Neuron (in vitro differentiated cells): ENCODE data around the gene SLX4IP.

ENCODE experiments used
- H2AFZ ChIP-seq: one replicate; pipeline ENCODE4 v1.6.1; 2013; ENCODE audit warnings: low read depth, mild to moderate bottlenecking, inconsistent platforms, low read length, moderate library complexity
- H3K27me3 ChIP-seq: one replicate; pipeline ENCODE4 v1.6.1; 2013; ENCODE audit warnings: low read length; ENCODE audit not compliant: insufficient read depth
- H3K36me3 ChIP-seq: one replicate; pipeline ENCODE4 v1.6.1; 2013; ENCODE audit warnings: low read length; ENCODE audit not compliant: insufficient read depth
- H3K4me1 ChIP-seq: one replicate; pipeline ENCODE4 v1.6.1; 2013; ENCODE audit warnings: low read length; ENCODE audit not compliant: insufficient read depth
- H3K4me3 ChIP-seq: 2 replicates; pipeline ENCODE4 v1.5.1; 2013; ENCODE audit warnings: mild to moderate bottlenecking, low read length, moderate library complexity
- H3K9me3 ChIP-seq: one replicate; pipeline ENCODE4 v1.6.1; 2013; ENCODE audit warnings: low read length

Gene SLX4IP

DNA sequence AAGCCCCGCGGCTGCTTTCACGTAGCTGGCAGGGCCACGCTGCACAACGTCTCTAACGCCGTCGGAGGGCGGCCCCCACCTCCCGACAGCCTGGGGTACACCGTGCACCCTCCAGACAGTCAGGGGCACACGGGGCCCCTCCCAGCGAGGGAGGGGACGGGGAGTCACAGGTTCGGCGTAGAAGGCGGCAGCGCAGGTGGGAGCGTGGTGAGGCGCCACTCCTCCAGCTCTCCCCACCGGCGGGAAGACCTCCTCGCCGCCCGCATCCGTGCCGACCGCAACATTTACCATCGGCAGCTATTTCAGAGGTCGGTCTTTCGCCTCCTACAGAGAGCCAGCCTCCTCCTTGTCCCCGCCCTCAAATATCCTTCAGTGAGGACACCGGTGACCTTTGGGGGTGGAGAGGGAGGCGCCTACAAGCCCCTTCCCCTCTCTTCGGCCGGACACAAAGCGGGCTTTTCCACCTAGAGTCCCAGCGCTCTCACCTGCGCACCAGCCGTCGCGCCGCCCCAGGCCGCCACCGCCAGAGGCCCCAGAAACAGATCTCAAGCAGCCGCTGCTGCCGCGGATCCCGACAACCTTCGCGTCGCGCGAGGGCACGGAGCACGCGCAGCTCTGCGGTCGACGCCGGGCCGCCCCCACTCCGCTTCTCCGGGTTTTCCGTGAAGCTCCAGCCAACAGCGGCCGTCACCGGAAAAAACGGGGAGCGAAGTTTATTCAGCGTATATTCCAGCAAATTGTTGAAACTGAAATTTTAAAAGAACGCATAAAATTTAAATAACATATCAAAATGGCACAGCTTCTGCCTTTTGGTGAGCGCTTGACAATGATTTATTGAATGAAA lies 1.3 kb upstream of the SLX4IP start, which contains the start of gene MKKS:
Gene MKKS, minus strand, starts transcription at position 600 of the 844 bp plus-strand sequence. CDS start 20,708 bp downstream, outside the sequence.
- no peaks in the 10 kb centered on the region for H3K27me3 ChIP-seq
- peak within 1 kb of the TSS; percentile 91 for H3K4me3 ChIP-seq
- H3K9me3 ChIP-seq, result no peaks in the 10 kb centered on the region
- no peaks in the 10 kb centered on the region for H3K36me3 ChIP-seq
- peaks cover 18% of the 10 kb centered on the region for H3K4me1 ChIP-seq
- peak within 1 kb of the TSS; percentile 90 for H2AFZ ChIP-seq

- Histone ChIP-seq H3K27me3 (no peaks in the 10 kb centered on the region), H3K4me1 (peaks cover 18% of the 10 kb centered on the region), H3K4me3 (peak overlapping the region; percentile 91), H3K36me3 (no peaks in the 10 kb centered on the region), H3K9me3 (no peaks in the 10 kb centered on the region), H2AFZ (peak overlapping the region; percentile 90)
Measured at GRCh38 chr20:10434467-10434831, 656 bp upstream of the SLX4IP start.

GRCh38 chr20:10436053-10436699 lies 1.1 kb downstream of the SLX4IP start:
- Histone ChIP-seq H2AFZ (no peak overlapping the region), H3K27me3 (no peaks in the 10 kb centered on the region), H3K36me3 (no peaks in the 10 kb centered on the region), H3K4me3 (peak overlapping the region; percentile 91), H3K9me3 (no peaks in the 10 kb centered on the region), H3K4me1 (peaks cover 13% of the 10 kb centered on the region)

DNA sequence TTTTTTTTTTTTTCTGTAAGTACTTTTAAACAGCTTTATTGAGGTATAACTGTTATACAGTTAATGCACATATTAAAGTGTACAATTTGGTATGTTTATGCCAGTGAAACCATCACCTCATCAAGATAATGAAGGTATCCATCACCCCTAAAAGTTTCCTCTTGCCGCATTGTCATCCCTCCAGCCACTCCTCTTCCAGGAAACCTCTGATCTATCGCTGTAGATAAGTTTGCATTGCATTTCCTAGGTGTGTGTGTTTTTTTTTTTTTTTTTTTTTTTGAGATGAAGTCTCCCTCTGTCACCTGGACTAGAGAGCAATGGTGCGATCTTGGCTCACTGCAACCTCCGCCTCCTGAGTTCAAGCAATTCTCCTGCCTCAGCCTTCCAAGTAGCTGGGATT lies 3.1 kb downstream of the SLX4IP start:
- Histone ChIP-seq H3K27me3 (no peaks in the 10 kb centered on the region), H3K4me1 (peaks cover 9% of the 10 kb centered on the region), H3K36me3 (no peaks in the 10 kb centered on the region), H3K4me3 (no peak overlapping the region), H3K9me3 (no peaks in the 10 kb centered on the region), H2AFZ (no peak overlapping the region)

GRCh38 chr20:10443936-10444335 lies 8.8 kb downstream of the SLX4IP start:
- Histone ChIP-seq H3K4me3 (no peak overlapping the region), H3K4me1 (peaks cover 2% of the 10 kb centered on the region), H3K9me3 (no peaks in the 10 kb centered on the region), H3K27me3 (no peaks in the 10 kb centered on the region), H3K36me3 (no peaks in the 10 kb centered on the region), H2AFZ (no peak overlapping the region)

GRCh38 chr20:10445758-10446157 lies 10.7 kb downstream of the SLX4IP start:
- H3K9me3 ChIP-seq, result no peaks in the 10 kb centered on the region
- H2AFZ ChIP-seq, result no peak overlapping the region
- H3K27me3 ChIP-seq, result no peaks in the 10 kb centered on the region
- no peak overlapping the region for H3K4me3 ChIP-seq
- H3K4me1 ChIP-seq, result peaks cover 2% of the 10 kb centered on the region
- H3K36me3 ChIP-seq, result no peaks in the 10 kb centered on the region

GRCh38 chr20:10447028-10447427 lies 11.9 kb downstream of the SLX4IP start:
- Histone ChIP-seq H3K9me3 (no peaks in the 10 kb centered on the region), H3K27me3 (no peaks in the 10 kb centered on the region), H3K4me3 (no peak overlapping the region), H3K4me1 (no peaks in the 10 kb centered on the region), H3K36me3 (no peaks in the 10 kb centered on the region), H2AFZ (no peak overlapping the region)

- Histone ChIP-seq H3K36me3 (no peaks in the 10 kb centered on the region), H3K9me3 (no peaks in the 10 kb centered on the region), H3K27me3 (no peaks in the 10 kb centered on the region), H2AFZ (no peak overlapping the region), H3K4me1 (no peaks in the 10 kb centered on the region), H3K4me3 (no peak overlapping the region)
Measured at GRCh38 chr20:10448270-10449156, 13.4 kb downstream of the SLX4IP start.

GRCh38 chr20:10449270-10449669 lies 14.2 kb downstream of the SLX4IP start:
- Histone ChIP-seq H3K4me3 (no peak overlapping the region), H3K36me3 (no peaks in the 10 kb centered on the region), H3K27me3 (no peaks in the 10 kb centered on the region), H3K4me1 (no peaks in the 10 kb centered on the region), H3K9me3 (no peaks in the 10 kb centered on the region), H2AFZ (no peak overlapping the region)

DNA sequence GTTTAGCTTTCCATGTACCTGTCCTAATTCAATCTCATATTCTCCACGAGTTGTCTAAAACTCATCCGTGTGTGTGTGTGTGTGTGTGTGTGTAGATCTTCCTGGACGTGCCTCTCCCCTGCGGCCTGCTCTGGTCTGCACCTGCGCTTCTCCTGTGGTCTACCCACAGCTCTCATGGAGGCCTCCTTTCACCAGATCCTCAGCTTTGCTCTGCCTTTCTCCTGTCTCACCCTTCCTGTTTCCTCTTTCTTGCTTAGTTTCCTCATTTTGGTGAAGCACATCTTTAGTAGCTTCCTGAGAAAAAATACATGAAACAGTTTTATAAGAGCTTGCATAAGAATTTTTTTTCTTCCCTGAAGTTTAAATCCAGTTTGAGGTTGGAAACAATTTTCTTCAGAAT lies 18.1 kb downstream of the SLX4IP start:
- Histone ChIP-seq H3K4me3 (no peak overlapping the region), H3K9me3 (peaks cover 1% of the 10 kb centered on the region)

GRCh38 chr20:10454151-10454750 lies 19.1 kb downstream of the SLX4IP start:
- H3K4me3 ChIP-seq, result no peak overlapping the region

More for the DNA sequence above, 18.1 kb downstream of the SLX4IP start:
- H3K4me1 ChIP-seq, result no peaks in the 10 kb centered on the region
- H2AFZ ChIP-seq, result no peak overlapping the region
- H3K27me3 ChIP-seq, result no peaks in the 10 kb centered on the region
- no peaks in the 10 kb centered on the region for H3K36me3 ChIP-seq

GRCh38 chr20:10461495-10461894 lies 26.4 kb downstream of the SLX4IP start:
- no peaks in the 10 kb centered on the region for H3K36me3 ChIP-seq
- peaks cover 12% of the 10 kb centered on the region for H3K9me3 ChIP-seq
- no peak overlapping the region for H3K4me3 ChIP-seq
- no peaks in the 10 kb centered on the region for H3K27me3 ChIP-seq
- peaks cover 7% of the 10 kb centered on the region for H3K4me1 ChIP-seq
- H2AFZ ChIP-seq, result no peak overlapping the region

More at GRCh38 chr20:10454151-10454750, 19.1 kb downstream of the SLX4IP start:
- Histone ChIP-seq H3K36me3 (no peaks in the 10 kb centered on the region), H3K9me3 (peaks cover 4% of the 10 kb centered on the region), H3K4me1 (no peaks in the 10 kb centered on the region), H3K27me3 (no peaks in the 10 kb centered on the region), H2AFZ (no peak overlapping the region)
